GM21526 (cell line): ENCODE measurements around the gene MPRIP.

ENCODE experiments used
- ATAC-seq: cut with Tn5 transposase; IDR thresholded peaks from one replicate; pipeline ENCODE4 v1.9.1; 2021; ENCODE audit warnings: moderate library complexity; ENCODE audit not compliant: unreplicated experiment, low FRiP score

Gene MPRIP

DNA sequence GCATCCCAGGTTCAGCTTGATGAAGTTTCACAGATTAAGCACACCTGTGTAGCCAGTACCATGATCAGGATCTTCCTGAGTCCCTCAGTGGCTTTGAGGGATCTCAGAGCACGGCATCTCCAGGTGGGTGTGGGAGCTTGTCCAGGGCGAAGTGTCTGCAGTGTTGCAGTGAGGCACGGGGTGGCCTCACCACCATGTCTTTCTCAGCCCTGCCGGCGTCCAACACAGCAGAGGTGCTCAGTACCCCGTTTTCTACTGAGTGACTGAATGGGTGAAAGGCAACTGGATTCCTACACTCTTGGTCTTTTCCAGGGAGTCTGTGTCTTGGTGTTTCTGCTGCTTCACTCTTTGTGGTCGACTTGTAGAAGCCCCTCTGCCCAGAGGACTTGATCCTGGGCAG lies 63.7 kb downstream of the MPRIP start:
- ATAC-seq = no peak

DNA sequence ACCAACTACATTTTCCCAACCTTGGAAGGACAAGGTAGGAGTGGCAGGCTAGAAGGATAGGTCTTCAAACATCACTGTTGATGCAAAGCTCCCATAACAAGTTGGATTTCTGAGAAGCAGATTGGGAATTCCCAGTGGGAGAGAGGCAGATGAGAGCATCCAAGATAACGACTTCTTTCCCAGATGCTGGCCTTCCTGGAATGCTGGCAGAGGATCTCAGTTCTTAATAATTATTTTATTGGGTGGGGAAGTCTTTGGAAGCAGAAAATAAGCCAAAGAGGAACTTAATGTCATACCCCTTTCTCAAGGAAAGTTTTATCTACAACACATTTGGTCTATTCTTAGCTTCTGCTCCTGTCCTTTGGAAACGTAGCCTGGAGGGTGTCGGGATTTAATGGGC lies 64.5 kb downstream of the MPRIP start:
- no peak for ATAC-seq

DNA sequence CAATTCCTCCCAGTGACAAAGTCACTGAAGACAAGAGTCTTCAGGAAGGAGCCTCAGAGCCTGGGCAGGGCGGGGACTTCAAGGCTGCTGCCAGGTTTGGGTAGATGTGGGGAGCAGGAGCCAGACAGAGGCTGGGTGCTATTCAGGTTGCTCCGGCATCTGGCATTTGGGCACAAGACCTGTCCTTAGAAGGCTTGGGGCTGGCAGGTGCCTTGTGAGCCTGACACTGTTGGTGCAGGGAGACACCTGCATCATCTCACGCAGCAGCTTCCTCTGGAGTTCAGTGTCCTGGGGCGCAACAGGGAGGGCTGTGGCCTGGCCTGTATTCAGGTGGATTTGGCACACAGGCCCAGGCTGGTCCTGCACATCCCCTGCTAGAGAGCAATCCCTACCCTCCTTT lies 65.0 kb downstream of the MPRIP start:
- no peak for ATAC-seq

DNA sequence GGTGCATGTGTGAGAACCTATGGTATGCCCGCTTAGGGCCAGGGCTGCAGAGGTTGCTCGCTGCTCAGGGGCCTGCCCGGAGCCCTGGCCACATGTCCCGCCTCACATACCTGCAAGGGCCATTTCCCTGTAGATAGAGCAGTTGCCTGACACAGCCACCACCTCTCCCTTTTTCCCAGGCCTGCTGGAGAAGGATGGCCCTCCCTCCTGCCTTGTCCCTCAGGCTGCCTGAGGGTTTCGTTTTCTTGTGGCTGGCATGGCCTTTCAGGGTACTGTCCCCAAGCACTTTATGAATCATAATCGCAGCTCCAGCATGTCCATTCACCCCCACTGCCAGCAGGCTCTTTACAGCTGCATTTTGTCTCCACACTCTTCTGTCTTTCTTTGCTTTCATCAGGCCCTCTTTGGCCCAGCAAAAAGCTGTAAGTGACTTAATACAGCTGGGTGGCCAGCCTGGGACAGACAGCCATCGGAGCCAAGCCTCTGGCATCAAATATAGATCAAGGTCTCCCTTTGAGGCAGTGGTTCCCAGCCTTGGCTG lies 65.7 kb downstream of the MPRIP start:
- no peak for ATAC-seq

DNA sequence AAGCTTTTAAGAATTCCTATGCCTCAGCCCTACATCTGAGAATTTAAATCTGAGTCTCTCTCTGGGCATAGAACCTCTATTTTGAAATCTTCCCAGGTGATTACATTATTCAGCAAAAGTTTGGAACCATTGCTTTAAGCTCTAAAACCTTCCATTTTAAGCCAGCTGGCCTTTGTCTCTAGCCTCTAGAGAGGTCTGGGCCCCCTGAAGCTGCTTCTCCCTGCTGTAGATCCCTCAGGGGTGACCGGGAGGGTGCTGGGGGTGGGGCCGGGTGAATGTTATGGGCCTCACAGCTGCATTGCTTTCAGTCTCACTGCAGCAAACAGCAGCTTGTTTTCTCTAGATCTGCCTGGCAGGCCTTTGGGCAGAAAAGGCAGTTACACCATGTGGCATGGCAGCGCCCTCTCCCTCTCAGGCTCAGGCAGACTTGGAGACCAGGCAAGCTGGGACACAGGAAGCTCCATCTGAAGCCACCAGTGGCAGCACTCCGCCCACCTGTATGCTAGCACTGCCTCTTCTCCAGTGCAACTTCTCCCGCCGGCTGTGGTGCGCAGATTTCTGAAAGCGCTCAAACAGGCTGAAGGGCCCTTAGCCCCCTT lies 66.3 kb downstream of the MPRIP start:
- no peak for ATAC-seq

DNA sequence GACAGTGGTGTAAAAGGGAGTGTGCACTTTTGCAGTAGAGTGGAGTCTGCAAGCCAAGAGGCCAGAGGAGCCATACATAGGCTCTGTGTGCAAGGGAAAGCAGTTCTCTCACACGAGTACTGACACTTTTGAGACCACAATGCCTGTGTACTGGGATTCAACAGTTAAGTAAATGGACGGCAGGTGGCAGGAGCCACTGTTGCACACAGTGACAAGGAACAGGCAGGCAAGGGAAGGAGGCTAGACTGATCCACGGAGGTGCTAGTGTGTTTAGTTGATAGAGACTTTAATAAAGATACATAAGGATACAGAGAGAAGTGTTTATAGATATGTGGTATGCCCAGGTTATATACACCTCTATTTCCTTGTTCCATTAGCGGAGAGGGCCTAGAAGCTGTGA lies 67.0 kb downstream of the MPRIP start:
- ATAC-seq = no peak

DNA sequence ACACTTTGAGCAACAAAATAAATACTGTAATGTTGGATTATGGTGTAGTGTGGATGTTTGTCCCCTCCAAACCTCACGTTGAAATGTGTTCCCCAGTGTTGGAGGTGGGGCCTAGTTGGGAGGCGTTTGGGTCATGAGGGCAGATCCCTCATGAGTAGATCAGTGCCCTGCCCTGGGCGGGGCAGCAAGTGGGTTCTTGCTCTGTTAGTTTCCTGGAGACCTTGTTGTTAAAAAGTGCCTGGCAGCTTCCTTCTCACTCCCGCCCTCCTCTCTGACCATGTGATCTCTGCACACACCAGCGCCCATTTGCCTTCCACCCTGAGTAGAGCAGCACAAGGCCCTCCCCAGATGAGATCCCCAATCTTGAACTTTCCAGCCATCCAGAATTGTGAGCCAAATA lies 67.7 kb downstream of the MPRIP start:
- no peak for ATAC-seq

DNA sequence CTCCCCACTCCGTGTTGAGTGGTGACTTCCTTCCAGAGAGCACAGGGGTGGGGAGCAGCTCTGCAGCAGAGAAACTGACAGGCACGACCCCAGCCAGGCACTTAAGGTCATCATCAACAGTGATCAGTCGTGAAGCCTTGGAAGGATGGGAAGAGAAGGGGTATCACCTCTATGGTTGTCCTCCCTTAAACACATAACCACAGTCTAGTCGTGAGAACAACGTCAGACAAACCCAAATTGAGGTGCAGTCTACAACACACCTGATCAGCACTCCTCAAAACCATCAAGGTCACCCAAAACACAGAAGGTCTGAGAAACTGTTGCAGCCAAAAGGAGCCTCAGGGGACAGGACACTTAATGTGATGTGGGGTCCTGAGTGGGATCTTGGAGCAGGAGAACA lies 68.3 kb downstream of the MPRIP start:
- ATAC-seq = no peak

DNA sequence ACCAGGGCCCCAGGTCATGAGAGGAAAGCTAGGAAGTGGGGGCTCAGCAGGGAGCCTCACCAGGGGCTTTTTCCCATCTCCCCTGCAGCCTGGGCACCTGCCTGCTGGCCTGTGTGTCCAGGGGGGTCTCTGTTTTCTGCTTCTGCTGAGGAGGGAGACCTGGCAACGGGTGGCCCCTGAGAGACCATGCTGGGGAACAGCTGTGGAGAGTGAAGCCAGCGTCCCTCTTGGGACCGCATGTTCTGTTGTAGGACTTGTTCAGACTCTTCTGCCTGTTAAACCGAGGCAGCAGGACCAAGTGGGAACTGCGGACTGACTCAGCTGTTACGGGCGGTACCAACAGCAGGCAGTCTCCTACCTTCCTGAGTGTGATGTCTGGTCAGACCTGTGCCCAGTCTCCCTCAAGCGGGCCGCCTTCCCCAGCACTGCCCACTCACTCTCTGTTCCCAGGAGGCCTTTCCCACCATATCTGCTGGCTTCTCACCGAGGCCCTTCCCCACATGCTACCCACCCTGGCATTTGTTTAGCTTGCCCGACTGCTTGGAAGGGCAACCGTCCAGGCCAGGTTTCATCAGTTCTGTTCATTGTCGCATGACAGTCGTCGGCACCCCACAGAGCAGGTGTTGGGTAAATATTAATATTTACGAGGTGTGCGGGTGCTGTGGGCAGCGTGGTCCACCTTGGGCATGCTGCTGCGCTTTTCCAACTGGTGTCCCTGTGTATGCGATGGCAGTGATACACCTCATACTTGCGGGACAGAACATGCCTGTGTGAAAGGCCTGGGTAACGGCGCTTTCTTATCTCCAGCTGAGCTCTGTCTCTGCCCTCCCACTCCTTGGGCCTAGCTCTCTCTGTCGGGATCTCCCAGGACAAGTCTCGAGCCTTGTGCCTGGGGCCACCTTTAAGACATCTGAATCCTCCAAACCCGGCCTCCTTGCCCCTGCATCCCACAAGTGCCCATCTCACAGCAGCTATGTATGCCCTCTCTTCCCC lies 69.4 kb downstream of the MPRIP start:
- no peak for ATAC-seq

DNA sequence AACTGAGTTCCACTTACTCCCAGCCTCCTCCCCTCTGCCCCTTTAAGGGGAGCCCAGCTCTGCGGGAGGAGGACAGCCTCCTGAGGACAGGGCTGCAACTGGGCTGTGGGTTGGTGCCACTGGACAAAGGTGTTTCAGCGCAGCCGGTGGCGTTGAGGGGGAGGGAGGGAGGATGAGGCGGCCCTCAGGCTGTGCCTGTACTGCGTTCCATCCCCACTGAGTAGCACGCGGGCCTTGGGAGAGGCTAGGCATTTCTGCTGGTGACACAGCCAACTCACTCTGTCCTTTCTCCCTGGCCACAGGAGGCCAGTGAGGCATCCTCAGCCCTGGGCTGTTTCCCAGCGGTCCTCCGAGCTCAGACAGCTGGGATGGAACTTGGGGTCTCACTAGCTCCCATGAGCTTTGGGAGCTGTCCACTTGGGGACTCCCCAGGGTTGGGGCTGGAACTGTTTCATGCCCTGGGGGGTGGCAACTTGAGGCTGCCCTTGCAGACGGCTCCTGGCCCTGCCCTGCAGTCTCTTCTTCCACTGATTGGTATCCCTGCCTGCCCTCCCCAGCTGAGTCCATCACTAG lies 70.5 kb downstream of the MPRIP start:
- ATAC-seq = no peak

DNA sequence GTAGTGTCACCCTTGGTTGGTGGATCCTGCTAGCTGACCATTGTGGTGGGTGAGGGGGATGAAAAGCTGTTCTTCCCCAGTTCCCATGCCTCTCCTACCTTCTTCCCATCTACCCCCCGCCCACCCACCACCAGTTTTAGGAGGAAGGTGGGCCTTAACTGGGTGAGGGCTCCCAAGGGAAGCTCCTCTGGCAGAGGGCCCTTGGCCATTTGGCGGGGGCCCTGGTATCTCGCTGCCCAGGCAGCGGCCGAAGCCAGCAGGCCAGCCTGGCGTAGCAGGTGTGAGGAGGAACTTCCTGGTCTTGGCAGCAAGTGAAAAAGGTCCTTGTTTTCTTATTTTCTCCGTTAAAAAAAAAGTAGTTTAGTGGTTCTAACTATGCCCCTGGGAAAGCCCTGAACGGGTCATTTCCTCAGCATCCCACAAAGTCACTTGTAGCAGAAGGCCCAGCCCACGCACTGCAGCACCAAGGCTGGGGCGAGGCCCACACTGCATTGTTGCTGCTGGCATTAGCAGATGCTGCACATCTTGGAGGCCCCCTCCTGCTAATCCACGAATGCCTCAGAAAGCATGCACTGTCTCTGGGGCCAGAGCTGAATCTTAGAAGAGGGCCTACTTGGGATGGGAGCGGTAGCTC lies 72.5 kb downstream of the MPRIP start:
- ATAC-seq = no peak

DNA sequence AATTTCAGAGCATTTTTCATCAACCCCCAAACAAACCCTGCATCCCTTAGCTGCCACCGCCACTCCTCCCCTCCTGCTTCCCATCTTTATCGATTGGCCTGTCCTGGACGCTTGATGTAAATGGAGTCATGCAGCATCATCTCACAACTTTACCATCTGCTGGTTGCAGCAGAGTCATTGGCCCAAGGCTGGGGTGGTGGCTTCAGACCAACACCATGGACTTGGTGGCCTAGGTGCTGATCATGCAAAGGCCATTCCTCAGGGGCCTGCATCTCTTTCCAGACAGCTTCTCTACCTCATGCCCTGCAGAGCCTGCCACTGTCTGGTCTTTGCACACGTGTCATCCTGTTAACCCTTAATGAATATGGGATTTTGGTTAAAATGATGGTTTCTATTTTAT lies 73.4 kb downstream of the MPRIP start:
- no peak for ATAC-seq

DNA sequence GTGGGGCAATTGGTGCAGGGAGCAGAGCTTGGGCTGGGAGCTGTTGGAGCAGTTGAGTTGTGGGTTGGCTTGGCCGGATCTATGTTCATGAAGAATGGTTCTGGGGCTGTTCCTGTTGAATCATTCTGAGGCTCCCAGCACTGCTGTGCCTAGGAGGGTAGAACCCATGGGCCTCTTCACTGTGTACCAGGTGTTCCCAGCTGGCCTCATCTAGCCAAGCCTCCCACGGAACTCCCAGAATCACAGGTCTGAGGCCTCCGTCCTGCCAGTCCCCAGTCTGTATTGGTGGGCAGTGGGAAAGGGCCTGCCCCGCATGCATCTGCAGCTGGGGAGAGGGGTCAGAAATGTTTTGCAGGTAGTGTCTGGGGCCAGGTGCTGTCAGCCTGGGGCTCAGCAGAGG lies 74.1 kb downstream of the MPRIP start:
- ATAC-seq = no peak

DNA sequence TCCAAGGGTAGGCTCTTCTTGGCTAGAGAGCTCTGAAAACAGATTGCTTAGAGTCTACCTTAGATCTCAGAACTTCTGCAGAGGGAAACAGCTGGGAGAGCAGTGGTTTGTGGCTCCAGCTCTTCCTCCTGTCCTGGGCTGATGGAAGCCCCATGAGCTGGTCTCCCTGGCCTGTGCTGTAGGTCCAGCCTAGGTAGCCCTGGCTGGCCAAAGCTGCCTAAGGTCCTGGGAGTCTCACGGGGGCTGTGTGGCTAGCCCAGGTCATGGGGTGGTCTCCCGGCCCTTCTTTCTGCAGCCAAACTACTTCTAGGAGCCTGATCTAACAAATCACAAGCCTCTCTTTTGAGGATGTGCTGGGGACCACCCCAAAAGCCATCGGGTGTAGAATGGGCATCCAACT lies 75.7 kb downstream of the MPRIP start:
- ATAC-seq = no peak

DNA sequence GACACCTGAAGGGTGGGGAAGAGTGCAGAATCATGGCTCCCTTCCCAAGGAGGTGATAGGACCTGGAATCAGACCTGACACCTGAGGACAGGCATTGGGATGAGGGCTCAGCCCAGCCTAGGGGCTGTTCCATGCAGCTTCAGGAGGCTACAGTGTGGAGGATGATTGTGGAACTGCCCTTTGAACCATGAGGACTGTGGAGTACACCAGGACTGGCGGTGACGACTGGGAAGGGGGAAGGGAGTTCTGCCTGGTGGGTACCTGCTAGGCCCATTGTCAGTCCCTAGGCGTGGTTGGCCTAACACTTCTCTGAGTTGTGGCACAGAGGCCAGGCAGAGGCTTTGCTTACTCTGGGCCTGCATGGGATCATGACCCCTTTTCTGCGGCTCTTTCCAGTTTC lies 76.1 kb downstream of the MPRIP start:
- no peak for ATAC-seq

DNA sequence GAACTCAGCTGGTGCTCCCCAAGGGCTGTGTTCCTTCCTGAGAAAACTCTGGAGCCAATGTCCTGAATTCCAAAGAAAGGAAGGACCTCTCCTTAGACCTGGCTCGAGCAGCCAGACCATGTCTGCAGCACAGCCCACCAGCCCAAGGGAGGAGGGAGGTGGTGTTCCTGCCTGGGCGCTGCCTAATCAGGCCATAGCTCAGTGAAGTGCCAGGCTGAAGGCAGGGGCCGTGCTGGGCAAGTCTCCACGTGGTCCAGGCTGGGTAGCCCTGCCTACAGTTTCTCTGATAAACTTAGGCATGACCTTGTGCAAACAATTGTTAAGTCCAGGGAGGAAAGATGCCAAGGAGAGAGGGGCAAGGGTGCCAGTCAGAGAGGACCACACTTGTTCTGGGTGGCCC lies 76.8 kb downstream of the MPRIP start:
- ATAC-seq = no peak

DNA sequence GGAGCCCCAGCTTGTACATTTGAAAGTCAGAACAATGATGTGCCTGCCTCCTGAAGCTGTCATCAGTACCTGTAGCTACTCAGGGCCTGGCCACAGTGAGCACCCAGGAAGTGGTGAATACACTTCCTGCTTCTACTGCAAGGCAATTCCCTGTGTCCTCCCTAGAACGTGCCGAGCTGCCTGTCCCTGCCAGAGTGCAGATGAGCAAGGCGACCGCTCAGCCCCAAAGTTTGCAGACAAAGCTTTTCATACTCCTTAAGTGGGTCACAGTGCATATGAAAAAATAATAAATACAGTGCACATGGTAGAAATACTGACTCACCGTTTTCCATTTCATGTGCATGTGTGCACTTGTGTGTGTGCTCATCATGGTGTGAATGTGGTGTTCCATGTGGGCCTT lies 77.3 kb downstream of the MPRIP start:
- no peak for ATAC-seq

DNA sequence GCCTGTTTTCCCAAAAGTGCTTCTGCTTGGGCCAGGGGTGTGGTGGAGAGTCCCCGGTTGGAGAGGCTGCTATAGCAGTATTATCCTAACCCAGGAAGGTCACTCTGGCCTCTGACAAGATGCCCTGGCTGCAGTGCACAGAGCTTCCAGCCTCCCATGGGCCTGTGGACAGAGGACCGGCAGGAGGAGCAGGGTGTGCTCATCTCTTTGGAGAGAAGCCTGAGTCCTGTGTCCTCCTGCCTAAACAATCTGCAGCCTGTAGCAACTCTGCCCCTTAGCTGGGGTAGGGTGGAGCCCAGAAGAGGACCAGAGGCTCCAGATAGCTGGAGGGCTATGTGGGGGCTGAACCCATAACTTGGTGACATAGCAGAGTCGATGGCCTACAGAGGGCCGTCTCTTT lies 78.0 kb downstream of the MPRIP start:
- no peak for ATAC-seq

DNA sequence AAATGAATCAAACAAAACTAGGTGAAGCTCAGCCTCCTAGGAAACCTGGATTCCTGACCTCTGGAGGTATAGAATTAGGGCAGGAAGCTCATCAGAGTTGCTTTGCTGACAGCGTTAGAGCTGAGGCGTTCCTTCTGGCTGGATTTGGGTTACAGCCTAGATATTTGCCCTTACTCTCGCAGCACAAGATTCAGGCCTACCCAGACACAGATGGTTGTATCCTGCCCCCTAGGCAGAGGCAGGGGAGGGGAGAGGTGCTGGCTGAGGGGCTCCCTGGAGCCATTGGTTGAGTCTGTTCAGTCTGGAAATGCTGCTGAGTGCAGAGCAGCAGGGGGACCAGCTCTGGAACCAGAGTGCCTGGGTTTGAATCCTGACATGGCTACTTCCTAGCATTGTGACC lies 78.4 kb downstream of the MPRIP start:
- ATAC-seq = no peak

DNA sequence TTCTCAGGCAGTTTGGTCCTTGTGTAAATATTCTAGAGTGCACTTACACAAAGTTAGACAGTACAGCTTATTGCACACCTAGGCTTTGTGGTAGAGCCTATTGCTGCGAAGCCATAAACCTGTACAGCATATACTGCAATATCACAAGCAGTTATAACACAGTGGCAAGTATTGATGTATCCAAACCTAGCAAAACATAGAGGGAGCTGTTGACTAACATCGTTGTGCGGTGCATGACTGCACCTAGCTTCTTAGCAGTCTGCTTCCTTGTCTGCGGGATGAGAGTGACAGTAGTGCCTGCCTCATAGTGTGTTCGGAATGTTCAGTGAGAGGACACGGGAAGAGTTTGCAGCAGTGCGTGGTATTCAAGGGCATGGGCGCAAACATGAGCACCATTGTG lies 78.9 kb downstream of the MPRIP start:
- ATAC-seq = no peak
